D721Med (cell line): ENCODE measurements around the gene PAIP2B.
"Not testable (repeated sequence)": the region's sequence is repeated elsewhere in the genome, so short reads cannot be mapped to it uniquely, and the experiment has no call there.

ENCODE experiments used
- DNase-seq: peaks from one replicate; pipeline ENCODE4 v3.0.0; 2011; ENCODE audit warnings: low spot score; ENCODE audit not compliant: insufficient read length
- FAIRE-seq: peaks from 2 replicates; lab custom pipeline; 2011; peaks lifted over from hg19 to GRCh38; lab: Jason Lieb, UNC
- CTCF ChIP-seq: IDR thresholded peaks from 2 replicates; pipeline ENCODE4 v1.5.1; 2012; ENCODE audit warnings: mild to moderate bottlenecking, control low read depth; ENCODE audit not compliant: insufficient read depth; ENCODE audit errors: missing control alignments

PAIP2B gene

DNA sequence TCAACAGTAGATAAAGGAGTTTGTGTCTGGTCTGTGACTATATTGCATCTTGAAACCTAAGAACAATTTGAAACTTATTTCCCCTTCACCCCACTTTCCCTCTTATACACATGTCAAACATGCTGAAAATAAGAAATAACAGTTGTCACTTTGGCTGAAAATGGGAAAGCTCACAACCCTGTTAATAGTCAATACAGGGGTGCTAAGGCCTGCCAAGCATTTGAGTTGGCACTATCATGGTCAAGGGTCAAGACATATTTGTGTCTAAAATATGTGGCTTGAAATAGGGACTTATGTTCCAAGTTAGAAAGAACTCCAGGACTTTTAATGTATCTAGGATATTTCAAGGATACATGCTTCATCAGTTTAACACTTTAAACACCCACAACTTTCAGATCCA lies 20.6 kb downstream of the PAIP2B start:
- DNase-seq: no peak
- FAIRE-seq: no peak
- TF ChIP-seq CTCF: no peak

DNA sequence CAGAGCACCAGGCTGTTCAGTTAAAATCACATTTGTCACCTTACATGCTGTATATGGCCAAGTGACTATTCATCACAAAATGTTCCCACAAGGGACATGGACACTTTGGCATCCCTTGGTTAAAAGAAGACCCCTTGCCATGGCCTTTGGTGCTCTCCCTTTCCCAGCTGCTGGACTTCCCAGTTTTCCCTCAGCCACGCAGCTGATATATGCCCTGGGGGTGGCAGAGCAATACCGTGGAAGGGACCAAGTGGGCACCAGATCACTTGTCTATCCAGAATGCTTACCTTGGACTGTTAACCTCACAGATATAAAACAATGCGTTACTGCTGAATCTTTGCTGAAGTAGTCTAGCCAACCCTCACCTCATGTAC lies 35.3 kb downstream of the PAIP2B start:
- TF ChIP-seq CTCF: no peak
- no peak for DNase-seq
- no peak for FAIRE-seq

GRCh38 chr2:71190656-71191569 lies 36.0 kb downstream of the PAIP2B start:
- FAIRE-seq: no peak
- DNase-seq: no peak
- peak; percentile 24 for TF ChIP-seq CTCF

GRCh38 chr2:71187589-71187988 lies 39.3 kb downstream of the PAIP2B start:
- FAIRE-seq (no peak), DNase-seq (no peak)
- no peak for TF ChIP-seq CTCF

GRCh38 chr2:71186973-71187372 lies 39.9 kb downstream of the PAIP2B start:
- FAIRE-seq: no peak
- no peak for TF ChIP-seq CTCF
- no peak for DNase-seq

DNA sequence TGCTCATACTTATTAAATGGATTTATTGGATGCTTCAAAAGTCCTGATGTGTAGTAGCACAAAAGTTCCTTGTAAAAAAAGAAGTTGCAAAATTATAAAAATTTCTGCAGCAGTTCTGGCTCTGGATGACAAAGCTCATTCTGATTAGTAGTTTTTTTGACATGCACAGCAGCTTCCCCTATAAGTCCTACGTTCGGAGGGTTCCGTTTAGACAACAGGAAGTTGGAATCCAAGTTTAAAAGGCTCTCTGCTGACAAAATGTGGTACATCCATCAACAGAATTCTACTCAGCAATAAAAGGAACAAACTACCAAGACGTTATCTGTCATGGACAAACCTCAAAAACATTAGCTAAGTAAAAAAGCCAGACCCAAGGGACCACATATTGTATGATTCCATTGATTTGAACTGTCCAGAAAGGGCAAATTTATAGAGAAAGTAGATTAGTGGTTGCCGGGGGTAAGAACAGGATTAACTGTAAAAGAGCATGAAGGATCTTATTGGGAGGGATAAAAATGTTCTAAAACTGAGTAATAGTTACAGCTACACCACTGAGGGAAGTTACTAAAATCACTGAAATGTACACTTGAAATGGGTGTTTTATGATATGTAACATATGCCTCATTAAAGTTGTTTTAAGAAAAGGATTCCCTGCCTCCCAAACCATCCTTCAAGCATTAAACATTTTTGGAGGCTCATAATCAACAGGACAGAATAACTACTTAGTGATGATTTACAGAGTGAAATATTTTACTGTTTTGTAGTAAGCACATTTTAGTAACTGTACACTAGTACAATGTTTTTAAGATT lies 43.4 kb downstream of the PAIP2B start:
- FAIRE-seq: peak; percentile 35

DNA sequence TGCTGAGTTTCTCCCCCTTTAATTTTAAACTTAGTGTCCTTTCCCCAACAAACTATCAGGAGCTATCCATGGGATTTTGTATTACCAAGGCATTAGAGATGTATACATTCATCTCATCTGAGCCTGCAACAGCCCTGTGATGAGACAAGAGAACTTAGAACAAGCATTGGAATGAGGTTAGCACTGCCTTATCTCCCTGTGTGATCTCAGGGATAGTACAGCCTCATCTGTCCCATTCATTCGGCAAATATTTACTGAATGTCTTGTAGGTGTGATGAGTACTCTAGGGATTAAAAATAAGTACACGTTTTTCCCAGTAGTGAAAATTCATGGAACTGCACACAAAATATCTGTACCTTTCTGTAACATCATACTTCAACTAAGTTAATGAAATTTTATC lies 45.6 kb downstream of the PAIP2B start:
- DNase-seq (no peak), FAIRE-seq (no peak)
- no peak for TF ChIP-seq CTCF

More for the DNA sequence above, 43.4 kb downstream of the PAIP2B start:
- DNase-seq: not testable (repeated sequence)

- not testable (repeated sequence) for DNase-seq, FAIRE-seq
Measured at GRCh38 chr2:71178836-71179235, 48.1 kb downstream of the PAIP2B start.
